Activated CD4-positive, CD25-positive, alpha-beta regulatory T cell treated with anti-CD3 and anti-CD28 coated beads, Interleukin-2, amount 50 U/mL, for 16 hours (primary cell): ENCODE data around the gene SASH3.

Experiments
- DNase-seq: peaks from one replicate; pipeline ENCODE4 v3.0.0-alpha.2; 2020; ENCODE audit warnings: low read depth, low spot score

Gene SASH3

GRCh38 chrX:129759576-129760061 is 20.1 kb upstream of the SASH3 start:
- no peak for DNase-seq

DNA sequence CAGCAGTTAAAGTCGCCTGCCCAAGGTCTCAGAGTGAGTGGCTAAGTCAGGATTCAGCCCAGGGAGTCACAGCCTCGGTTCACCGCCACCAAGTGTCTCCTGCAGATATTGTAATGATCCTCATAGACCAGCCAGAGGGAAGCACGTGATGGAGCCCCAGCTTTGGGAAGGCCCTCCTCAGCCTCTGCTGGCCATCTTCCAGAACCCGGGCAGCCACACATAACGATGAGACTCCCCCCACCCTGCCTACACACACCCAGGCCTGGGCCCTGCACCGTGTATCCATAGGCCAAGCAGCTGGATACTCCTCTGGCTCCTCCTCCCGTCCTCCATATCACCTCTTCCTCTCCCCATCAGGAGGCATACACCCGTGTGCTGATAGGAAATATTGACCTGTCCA is 19.6 kb upstream of the SASH3 start:
- no peak for DNase-seq

- DNase-seq, result no peak
Observed at GRCh38 chrX:129760981-129761380, 18.8 kb upstream of the SASH3 start.

- no peak for DNase-seq
Observed at GRCh38 chrX:129761596-129761995, 18.2 kb upstream of the SASH3 start.

GRCh38 chrX:129762448-129762847 is 17.3 kb upstream of the SASH3 start:
- no peak for DNase-seq

DNA sequence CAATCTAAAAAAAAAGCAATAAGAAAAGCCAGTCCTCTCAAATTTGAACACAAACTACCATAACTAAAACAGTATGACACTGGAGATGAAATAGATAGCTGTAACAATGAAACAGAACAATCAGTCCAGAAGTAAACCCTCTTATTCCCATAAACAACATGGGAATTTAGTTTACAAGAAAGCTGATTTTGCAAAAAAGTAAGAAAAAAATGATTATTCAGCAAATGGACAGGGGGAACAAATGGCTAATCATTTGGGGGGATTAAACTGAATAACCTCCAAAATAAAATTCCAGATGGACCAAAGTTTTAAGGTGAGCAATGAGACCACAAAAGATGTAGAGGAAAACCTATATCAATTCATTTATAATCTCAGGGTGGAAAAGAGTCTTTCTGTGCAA is 16.1 kb upstream of the SASH3 start:
- DNase-seq, result no peak

- no peak for DNase-seq
Observed at GRCh38 chrX:129768186-129768585, 11.6 kb upstream of the SASH3 start.

GRCh38 chrX:129768586-129769466 is 10.9 kb upstream of the SASH3 start:
- no peak for DNase-seq

DNA sequence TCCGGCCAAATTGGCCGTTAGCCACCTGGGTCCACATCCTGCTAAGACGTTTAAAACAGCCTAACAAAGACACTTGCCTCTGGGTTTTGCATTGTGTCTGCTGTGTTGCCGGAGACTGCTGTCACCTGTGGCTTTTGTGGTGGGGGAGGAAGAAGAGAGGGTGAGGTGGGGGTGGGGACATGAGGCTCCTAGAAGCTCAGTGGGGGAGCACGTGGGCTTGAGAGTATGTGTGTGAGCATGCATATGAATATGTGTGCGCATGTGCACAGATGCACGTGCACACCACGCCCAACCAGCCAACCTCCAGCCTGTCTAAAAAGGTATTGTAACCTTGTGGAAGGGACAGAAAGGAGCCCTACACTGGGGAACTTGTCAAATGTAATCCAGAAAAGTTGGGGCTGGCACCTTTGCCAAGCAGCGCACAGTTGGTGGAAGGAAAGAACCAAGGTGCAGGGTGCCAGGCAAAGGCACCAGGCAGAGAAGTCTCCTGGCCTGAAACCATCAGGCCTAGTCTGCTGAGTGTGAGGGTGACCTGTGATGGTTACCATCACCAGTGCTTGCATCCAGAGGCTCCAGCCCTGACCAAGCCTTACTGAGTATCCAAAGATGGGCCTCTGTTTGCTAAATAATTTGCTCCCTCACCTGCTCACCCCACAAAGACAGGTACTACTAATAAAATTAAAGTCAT is 10.1 kb upstream of the SASH3 start:
- DNase-seq, result peak; percentile 56

DNA sequence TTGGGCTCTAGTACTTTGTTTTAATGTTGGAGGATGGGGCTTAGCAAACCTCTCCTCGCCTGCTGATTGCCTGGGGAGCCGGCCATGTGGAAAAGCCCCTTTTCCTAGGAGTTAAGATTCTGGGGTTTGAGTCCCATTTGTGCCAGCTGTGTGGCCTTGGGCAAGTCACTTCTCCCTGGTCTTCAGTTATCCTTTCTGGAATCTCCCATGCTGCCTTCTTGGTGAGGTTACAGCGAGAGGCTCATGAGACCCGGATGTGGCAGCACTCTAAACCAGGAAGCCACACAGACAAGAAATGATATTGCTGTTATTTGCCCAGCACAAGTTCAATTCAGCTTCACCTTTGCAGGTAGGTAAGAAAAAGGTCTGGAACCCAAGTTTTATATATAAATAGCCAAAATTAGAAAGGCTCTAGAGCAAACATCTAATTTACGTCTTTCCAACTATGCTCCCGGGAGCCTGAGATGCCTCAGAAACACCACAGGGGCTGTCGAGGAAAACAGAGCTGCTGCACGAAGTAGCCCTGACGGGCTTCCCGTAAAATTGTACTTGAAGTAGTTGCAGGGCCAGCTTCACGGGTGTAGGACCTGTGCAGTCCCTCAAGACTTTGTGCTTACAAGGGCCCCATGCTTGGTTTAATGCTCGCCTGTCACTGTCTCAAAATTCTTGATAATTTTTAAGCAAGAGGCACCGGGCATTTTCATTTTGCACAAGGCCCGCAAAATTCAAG is 8.3 kb upstream of the SASH3 start:
- no peak for DNase-seq

- no peak for DNase-seq
Observed at GRCh38 chrX:129772796-129773431, 6.8 kb upstream of the SASH3 start.

DNA sequence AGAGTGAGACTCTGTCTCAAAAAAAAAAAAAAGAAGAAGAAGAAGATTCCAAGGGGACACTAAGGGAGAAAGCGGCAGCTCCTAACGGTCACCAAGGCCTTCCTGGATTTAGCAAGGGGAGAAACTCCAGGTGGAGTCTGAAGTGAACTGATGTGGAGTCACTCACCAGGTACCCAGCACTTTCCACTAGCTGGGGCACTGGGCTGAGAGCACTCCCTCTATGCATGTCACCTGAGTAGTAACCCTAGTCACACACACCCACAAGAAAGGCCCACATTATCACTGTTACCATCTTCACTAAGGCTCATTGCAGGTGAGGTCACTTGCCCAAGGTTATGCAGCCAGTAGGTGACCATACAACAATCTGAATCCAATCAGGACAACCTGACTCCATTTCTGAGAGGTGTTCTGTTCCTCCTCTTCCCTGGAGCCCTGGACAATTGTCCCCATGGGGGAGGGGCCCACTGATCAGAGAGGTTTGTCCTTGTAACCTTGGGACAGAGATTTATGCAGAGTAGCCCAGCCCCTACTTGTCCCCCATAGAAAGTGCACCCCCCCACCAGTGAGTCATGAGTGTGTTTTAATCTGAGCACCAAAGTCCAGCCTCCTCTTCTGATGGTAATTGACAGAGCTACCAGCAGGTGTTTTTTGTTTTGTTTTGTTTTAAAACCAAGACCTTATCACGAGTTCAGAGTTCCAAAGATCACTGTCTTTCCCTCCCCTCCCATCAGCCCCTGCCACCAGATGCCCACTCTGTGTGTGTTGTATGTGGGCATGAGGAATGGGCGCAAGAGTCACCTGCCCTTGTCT is 5.9 kb upstream of the SASH3 start:
- DNase-seq, result no peak

DNA sequence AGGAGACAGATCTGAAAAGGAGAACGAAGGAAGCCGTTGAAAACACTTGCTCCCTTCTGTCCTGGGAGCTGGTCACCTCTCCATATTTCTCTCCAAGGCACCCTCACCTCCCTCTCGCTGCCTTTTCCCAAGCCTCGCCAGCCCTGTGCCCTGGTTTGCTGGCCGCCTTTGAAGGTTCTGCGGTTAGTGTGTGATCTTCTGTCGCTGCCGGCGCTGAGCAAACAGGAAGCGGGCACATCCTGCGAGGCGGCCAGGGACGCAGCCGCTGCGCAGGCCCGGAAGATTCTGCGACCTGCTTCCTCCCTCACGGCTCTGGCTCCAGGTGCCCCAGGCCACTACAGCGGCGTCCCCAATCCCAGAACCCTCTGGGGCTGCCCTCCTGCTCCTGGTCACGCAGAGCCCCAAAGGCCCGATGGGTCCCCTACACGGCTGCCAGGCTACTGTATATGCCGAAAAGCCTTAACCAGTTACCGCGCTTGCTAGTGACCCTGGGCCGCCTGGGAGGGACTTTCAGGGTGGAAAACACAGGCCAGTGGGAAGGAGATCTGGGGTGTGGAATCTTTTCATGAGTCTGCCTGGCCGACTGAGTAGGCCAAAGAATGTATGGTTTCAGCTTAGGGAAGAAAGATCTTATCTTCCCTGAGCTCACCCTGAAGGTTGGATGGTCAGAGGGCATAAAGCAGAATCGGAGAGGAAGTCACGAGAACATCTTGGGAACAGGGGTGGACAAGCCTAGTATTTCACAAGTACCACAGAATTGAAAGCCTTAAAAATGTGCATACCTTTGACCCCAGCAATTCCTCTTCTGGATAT is 2.3 kb upstream of the SASH3 start:
- DNase-seq, result peak; percentile 40

- DNase-seq, result no peak
Observed at GRCh38 chrX:129779086-129779672, 570 bp upstream of the SASH3 start.

DNA sequence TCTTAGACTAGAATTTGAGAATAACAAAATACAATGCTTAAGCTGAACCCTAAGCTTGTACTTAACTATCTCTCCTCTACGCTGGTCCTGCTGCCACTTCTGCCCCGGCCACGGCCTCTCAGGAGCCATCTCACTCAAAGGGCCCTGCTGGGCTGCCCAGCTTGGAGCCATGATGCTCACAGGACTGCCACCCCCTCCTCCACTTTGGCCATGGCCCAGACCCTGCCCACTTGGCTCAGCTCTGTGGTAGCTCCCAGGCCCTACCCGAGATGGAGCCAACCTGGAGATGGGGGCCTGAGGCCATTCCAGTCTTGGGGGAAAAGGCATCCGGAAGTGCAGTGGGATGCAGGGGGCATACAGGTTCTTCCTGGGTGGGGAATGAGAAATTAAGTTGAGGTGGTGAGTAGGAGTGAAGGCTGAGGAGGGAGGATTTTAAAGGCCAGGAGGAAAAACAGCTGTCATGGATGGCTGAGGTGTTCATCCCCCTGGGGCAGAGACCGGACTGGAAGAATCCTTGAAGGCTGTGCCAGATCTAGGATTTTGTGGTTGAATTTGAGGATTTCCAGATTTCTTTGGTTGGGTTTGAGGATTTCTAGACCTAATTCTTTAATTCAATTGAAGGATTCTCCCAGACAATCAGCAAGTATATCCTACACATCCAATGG is 824 bp downstream of the SASH3 start:
- no peak for DNase-seq

DNA sequence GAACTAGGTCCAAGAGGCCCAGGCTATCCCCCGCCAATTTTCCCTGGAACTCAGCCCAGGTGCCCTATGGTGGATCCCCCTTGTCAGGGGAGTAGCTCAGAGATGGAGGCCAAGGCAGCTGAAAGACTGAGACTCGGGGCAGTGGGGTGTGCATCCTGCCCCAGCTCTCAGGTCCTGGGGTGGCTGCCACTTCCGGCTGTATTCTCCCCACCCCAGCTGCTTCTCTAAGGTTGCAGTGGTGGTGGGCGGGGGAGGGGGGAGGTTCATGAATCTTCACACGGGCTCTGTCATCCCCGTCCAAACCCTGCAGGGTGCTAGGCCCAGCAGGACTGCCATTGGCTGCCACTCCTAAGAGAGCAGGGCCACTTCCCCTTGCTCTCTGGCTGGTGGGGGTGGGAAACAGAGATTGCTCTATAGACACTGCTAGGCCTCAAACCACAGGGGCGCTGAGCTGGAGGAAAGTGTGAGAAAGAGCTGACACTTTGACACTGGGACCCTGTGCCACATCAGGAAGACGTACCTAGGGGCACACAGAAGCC is 1.5 kb downstream of the SASH3 start:
- peak; percentile 61 for DNase-seq

DNA sequence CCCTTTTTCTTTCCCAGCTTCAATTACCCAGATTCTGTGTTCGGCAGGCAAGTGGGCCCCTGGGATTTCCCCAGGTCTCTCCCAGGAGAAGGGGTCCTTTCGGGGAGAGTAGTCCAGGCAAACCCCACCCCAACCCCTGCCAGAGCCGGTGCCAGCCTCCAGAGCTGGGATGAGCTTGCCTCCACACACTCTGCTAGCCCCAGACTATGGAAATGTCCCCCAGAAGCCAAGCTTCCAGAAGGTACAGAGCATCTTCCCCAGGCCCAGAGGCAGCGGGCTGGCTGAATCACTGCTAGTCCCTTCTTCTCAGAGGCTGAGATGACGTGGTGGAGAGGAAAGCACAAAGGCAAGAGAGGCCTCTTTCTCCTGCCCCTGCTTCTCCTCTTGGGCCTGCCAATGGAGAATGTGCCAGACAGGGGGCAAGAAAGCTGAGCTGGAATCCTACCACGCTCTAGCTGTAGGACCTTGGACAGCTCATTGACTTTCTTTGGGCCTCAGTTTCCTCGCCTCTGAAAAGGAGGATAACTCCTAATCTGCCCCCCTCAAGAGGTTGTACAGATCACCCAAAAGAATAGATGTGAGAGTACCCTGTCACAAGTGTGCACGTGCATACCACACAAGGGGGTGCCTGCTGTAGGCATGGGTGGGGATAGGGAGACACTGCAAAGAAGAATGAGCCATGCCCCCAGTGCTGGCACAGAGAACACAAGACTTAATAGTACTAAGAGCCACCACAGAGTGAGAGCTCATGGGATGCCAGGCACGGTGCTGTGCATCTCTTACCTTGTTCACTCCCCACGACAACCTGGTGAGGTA is 2.1 kb downstream of the SASH3 start:
- no peak for DNase-seq

DNA sequence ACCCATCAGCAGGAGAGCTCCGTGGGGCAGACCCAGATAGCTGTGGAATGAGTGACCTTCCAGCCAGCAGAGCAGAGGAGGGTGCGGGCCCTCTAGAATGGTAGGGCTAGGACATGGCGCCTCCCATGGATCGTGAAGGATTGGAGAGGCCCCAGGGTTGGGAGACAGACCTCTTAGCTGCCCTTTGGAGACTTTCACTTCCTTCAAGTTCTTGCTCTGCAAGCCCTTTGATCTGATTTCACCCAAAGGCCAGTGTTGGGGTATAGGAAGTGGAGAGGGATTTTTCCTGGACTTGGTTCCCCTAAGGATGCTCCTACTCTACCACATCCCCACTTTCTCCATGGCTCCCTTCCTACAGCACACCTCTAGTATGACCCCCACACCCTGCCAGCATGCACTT is 3.0 kb downstream of the SASH3 start:
- no peak for DNase-seq
